Endothelial cell of umbilical vein (primary cell): ENCODE measurements around the gene SIRT5. TPM values are rescaled to one million over a fixed set of nuclear protein-coding genes. Genes with fewer than 3 reads are reported as not detected.

Experiments used
- BruUV-seq: library from RNA; stranded (reverse); fragments of 400-500 nt; replicated peaks from 2 replicates; lab custom pipeline; 2021; lab: Mats Ljungman, UMichigan
- CTCF ChIA-PET: fragments of 300-600, 350-600 bp; sonication (Branson Sonifier 250); formaldehyde crosslinking; loops from one replicate; lab custom pipeline; 2021; ENCODE audit warnings: antibody characterized with exemption, inconsistent platforms; lab: Charles Lee
- POLR2A ChIA-PET: fragments of 300-600, 350-600 bp; sonication (Branson Sonifier 250); formaldehyde crosslinking; loops from one replicate; lab custom pipeline; 2021; ENCODE audit warnings: antibody characterized with exemption, inconsistent platforms; lab: Charles Lee
- DNase-seq: peaks from one replicate; pipeline ENCODE4 v3.0.0-alpha.2; 2011; ENCODE audit warnings: low read depth, low spot score
- FAIRE-seq: peaks from 2 replicates; lab custom pipeline; 2011; peaks lifted over from hg19 to GRCh38; lab: Jason Lieb, UNC
- H2AFZ ChIP-seq: 2 replicates; pipeline ENCODE4 v1.6.0; 2012; ENCODE audit warnings: low read depth, low read length, control low read depth, inconsistent platforms
- H3K27ac ChIP-seq: 2 replicates; pipeline ENCODE4 v1.5.1; 2011; ENCODE audit warnings: low read depth, mild to moderate bottlenecking, control low read depth, low read length, moderate library complexity; ENCODE audit not compliant: insufficient read depth
- H3K27me3 ChIP-seq, 2 experiments: 2 replicates each; pipeline versions ENCODE4 v1.6.0 to v1.6.1; 2011; ENCODE audit warnings: low read length in 2 of 2, mixed read lengths in 1 of 2; ENCODE audit not compliant: control insufficient read depth in 2 of 2, insufficient read depth in 2 of 2
- H3K36me3 ChIP-seq, 2 experiments: 2 replicates in 1 of 2; 3 replicates in 1 of 2; pipeline ENCODE4 v1.5.1; 2011; ENCODE audit warnings: low read length in 2 of 2, mild to moderate bottlenecking in 1 of 2, moderate library complexity in 1 of 2; ENCODE audit not compliant: control insufficient read depth in 2 of 2, insufficient read depth in 2 of 2; ENCODE audit errors: extremely low read depth in 1 of 2
- H3K4me1 ChIP-seq: 3 replicates; pipeline ENCODE4 v1.5.1; 2011; ENCODE audit warnings: mild to moderate bottlenecking, low read length; ENCODE audit not compliant: control insufficient read depth, insufficient read depth; ENCODE audit errors: extremely low read depth
- H3K4me2 ChIP-seq: 2 replicates; pipeline ENCODE4 v1.6.1; 2011; ENCODE audit warnings: low read length, control low read depth, mixed read lengths; ENCODE audit not compliant: insufficient read depth
- H3K4me3 ChIP-seq, 3 experiments: fragments of 200-600 bp in 1 of 3; sonication (generic), shearing (Covaris generic) in 1 of 3; replicated peaks in 1 of 3; 2 replicates each; pipeline ENCODE4 v1.5.1; 2011 to 2016; ENCODE audit warnings: control low read depth in 3 of 3, low read length in 3 of 3, mild to moderate bottlenecking in 2 of 3, inconsistent platforms in 1 of 3, low read depth in 1 of 3, moderate library complexity in 1 of 3; ENCODE audit not compliant: insufficient read depth in 1 of 3
- H3K79me2 ChIP-seq: 2 replicates; pipeline ENCODE4 v1.6.0; 2012; ENCODE audit warnings: low read length, inconsistent platforms; ENCODE audit not compliant: control insufficient read depth, insufficient read depth
- H3K9ac ChIP-seq: replicated peaks from 2 replicates; pipeline ENCODE3; 2011; ENCODE audit warnings: low read length, control low read depth; ENCODE audit not compliant: insufficient read depth; ENCODE audit errors: extremely low read depth
- H3K9me1 ChIP-seq: replicated peaks from 3 replicates; pipeline ENCODE4 v1.6.0; 2011; ENCODE audit warnings: mild to moderate bottlenecking, low read length; ENCODE audit not compliant: control insufficient read depth, insufficient read depth; ENCODE audit errors: extremely low read depth
- H3K9me3 ChIP-seq: replicated peaks from 2 replicates; pipeline ENCODE4 v1.5.1; 2012; ENCODE audit warnings: low read length, inconsistent platforms; ENCODE audit not compliant: control insufficient read depth, insufficient read depth
- H4K20me1 ChIP-seq: replicated peaks from 2 replicates; pipeline ENCODE3; 2011; ENCODE audit warnings: mild to moderate bottlenecking, low read length; ENCODE audit not compliant: control insufficient read depth, insufficient read depth; ENCODE audit errors: extremely low read depth
- CTCF ChIP-seq, 2 donors: IDR thresholded peaks; 1 replicate in 1 of 2; 2 replicates in 1 of 2; pipeline ENCODE4 v1.5.1; 2011; ENCODE audit warnings: low read length in 2 of 2, mild to moderate bottlenecking in 2 of 2, moderate library complexity in 2 of 2, control low read depth in 1 of 2, inconsistent platforms in 1 of 2, low read depth in 1 of 2; ENCODE audit not compliant: insufficient read depth in 1 of 2; ENCODE audit errors: extremely low read depth in 1 of 2
- EZH2 ChIP-seq: IDR thresholded peaks from 2 replicates; pipeline ENCODE4 v1.6.1; 2012; ENCODE audit warnings: borderline replicate concordance, low read depth, mild to moderate bottlenecking, moderate library complexity, low read length, inconsistent platforms; ENCODE audit not compliant: severe bottlenecking
- FOS ChIP-seq: IDR thresholded peaks from 2 replicates; pipeline ENCODE4 v1.6.1; 2011; ENCODE audit warnings: mild to moderate bottlenecking, low read length, moderate library complexity, borderline replicate concordance; ENCODE audit not compliant: insufficient read depth
- GATA2 ChIP-seq: IDR thresholded peaks from 2 replicates; pipeline ENCODE4 v1.7.0; 2011; ENCODE audit warnings: low read depth, mild to moderate bottlenecking, moderate library complexity, mixed read lengths, low read length; ENCODE audit not compliant: insufficient read length, insufficient read depth
- JUN ChIP-seq: IDR thresholded peaks from 2 replicates; pipeline ENCODE4 v1.6.1; 2011; ENCODE audit warnings: borderline replicate concordance, low read depth; ENCODE audit not compliant: insufficient read length, insufficient read depth
- dilution Hi-C: fragments of 300-500 bp; cut with MboI; formaldehyde crosslinking; loops from one replicate; pipeline ENCODE4 v1.15.0; 2019; ENCODE audit warnings: low sequenced_read_pairs; ENCODE audit not compliant: extremely low pct_ligation_motif_present
- intact Hi-C: fragments of 100-400 bp; cut with micrococcal nuclease; formaldehyde crosslinking; loops from one replicate; pipeline ENCODE4 v1.10.0; 2022
- polyA plus RNA-seq, 4 experiments: library from polyadenylated mRNA; depleted of rRNA in 3 of 4; stranded (reverse) in 3 of 4; unstranded in 1 of 4; fragments of >200 nt; gene quantifications; 2 replicates each; pipeline versions ENCODE4 v1.2.1 to v1.2.3, GENCODE V29; 2011 to 2012; ENCODE audit warnings: missing spikeins in 1 of 4
- total RNA-seq: library from RNA; stranded (reverse); gene quantifications from 2 replicates; pipeline ENCODE4 v1.2.3, GENCODE V29; 2021

SIRT5 gene
- total and polyA plus RNA-seq, 2 donors (not counting 3 experiments of a cell fraction or from before 2014, with no cell fraction given), result 4.7 to 7.2 TPM

GRCh38 chr6:13661647-13662046, 87.2 kb downstream of the SIRT5 start:
- Histone ChIP-seq H3K27me3 (no peaks in the 10 kb centered on the region), H3K9me1 (no peaks in the 10 kb centered on the region), H3K4me2 (no peak overlapping the region), H3K4me3 (no peak overlapping the region), H2AFZ (no peak overlapping the region), H3K27ac (no peak overlapping the region), H4K20me1 (peaks cover 13% of the 10 kb centered on the region), H3K9ac (no peak overlapping the region), H3K4me1 (no peaks in the 10 kb centered on the region), H3K79me2 (peaks cover 73% of the 10 kb centered on the region), H3K9me3 (no peaks in the 10 kb centered on the region), H3K36me3 (no peaks in the 10 kb centered on the region)
- DNase-seq (no peak), FAIRE-seq (no peak)
- TF ChIP-seq CTCF (IDR thresholded peaks at IDR 0.05; ENCODE audit: extremely low read depth in 1 of 2, insufficient read depth in 1 of 2, low read depth in 1 of 2, low read length in 2 of 2), result no peak
- no peak for TF ChIP-seq JUN
- no peak for TF ChIP-seq FOS
- TF ChIP-seq EZH2, result no peak
- TF ChIP-seq GATA2, result no peak
- intact Hi-C loops (loop anchor here (2.0 kb wide), 1 partner anchor 35 kb away; no protein-coding TSS in a partner anchor), dilution Hi-C loops (no loop called here)
- CTCF ChIA-PET, result interaction anchor here (1.7 kb wide), 1 partner anchor 48 kb away, joined by 4 read pairs; no protein-coding TSS in a partner anchor
- POLR2A ChIA-PET, result no interaction called here
- BruUV-seq, result no TSS peak
